Endothelial cell of umbilical vein (primary cell): ENCODE data around the gene PCDHA9.
"Not testable (repeated sequence)": the region's sequence is repeated elsewhere in the genome, so short reads cannot be mapped to it uniquely, and the experiment has no call there.

Experiments
- CTCF ChIP-seq, 2 donors: IDR thresholded peaks; 1 replicate in 1 of 2; 2 replicates in 1 of 2; pipeline ENCODE4 v1.5.1; 2011; ENCODE audit warnings: low read length in 2 of 2, mild to moderate bottlenecking in 2 of 2, moderate library complexity in 2 of 2, control low read depth in 1 of 2, inconsistent platforms in 1 of 2, low read depth in 1 of 2; ENCODE audit not compliant: insufficient read depth in 1 of 2; ENCODE audit errors: extremely low read depth in 1 of 2
- EZH2 ChIP-seq: IDR thresholded peaks from 2 replicates; pipeline ENCODE4 v1.6.1; 2012; ENCODE audit warnings: borderline replicate concordance, low read depth, mild to moderate bottlenecking, moderate library complexity, low read length, inconsistent platforms; ENCODE audit not compliant: severe bottlenecking
- POLR2A ChIP-seq: IDR thresholded peaks from 2 replicates; pipeline ENCODE4 v1.6.1; 2012; ENCODE audit warnings: low read depth, mild to moderate bottlenecking, control low read depth, low read length
- POLR2AphosphoS5 ChIP-seq: IDR thresholded peaks from 2 replicates; pipeline ENCODE4 v1.6.1; 2012; ENCODE audit warnings: low read depth, mild to moderate bottlenecking, control low read depth, low read length, moderate library complexity; ENCODE audit not compliant: insufficient read depth

DNA sequence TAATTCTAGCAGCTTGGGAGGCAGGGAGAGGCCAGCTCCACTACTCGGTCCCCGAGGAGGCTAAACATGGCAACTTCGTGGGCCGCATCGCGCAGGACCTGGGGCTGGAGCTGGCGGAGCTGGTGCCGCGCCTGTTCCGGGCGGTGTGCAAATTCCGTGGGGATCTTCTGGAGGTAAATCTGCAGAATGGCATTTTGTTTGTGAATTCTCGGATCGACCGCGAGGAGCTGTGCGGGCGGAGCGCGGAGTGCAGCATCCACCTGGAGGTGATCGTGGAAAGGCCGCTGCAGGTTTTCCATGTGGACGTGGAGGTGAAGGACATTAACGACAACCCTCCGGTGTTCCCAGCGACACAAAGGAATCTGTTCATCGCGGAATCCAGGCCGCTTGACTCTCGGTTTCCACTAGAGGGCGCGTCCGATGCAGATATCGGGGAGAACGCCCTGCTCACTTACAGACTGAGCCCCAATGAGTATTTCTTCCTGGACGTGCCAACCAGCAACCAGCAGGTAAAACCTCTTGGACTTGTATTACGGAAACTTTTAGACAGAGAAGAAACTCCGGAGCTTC, 13.7 kb upstream of the PCDHA9 start:
- TF ChIP-seq POLR2AphosphoS5; POLR2A; EZH2; CTCF (IDR thresholded peaks at IDR 0.05; ENCODE audit: extremely low read depth in 1 of 2, insufficient read depth in 1 of 2, low read depth in 1 of 2, low read length in 2 of 2): not testable (repeated sequence)
